HepG2 (cell line): ENCODE measurements around the gene RASAL3. TPM values are rescaled to one million over a fixed set of nuclear protein-coding genes. Genes with fewer than 3 reads are reported as not detected.
"Not testable (repeated sequence)": the region's sequence is repeated elsewhere in the genome, so short reads cannot be mapped to it uniquely, and the experiment has no call there.

Experiments
- ARID5B ChIP-seq: IDR thresholded peaks from 2 replicates; pipeline ENCODE4 v1.4.0; 2020; ENCODE audit warnings: mild to moderate bottlenecking, missing genetic modification reagents
- CEBPG ChIP-seq: IDR thresholded peaks from 2 replicates; pipeline ENCODE4 v1.6.1; 2016
- FOXA3 ChIP-seq: IDR thresholded peaks from 2 replicates; pipeline ENCODE4 v1.6.1; 2016; ENCODE audit warnings: missing genetic modification reagents, missing compliant biosample characterization
- FOXK1 ChIP-seq: sonication (generic); formaldehyde crosslinking; IDR thresholded peaks from 2 replicates; pipeline ENCODE4 v1.4.0; 2020; ENCODE audit warnings: low read depth, missing genetic modification reagents, borderline replicate concordance
- KMT2B ChIP-seq: IDR thresholded peaks from 2 replicates; pipeline ENCODE4 v1.6.1; 2016; ENCODE audit warnings: missing genetic modification reagents, missing compliant biosample characterization
- PHF21A ChIP-seq: sonication (generic); formaldehyde crosslinking; IDR thresholded peaks from 2 replicates; pipeline ENCODE4 v1.5.0; 2020; ENCODE audit warnings: mild to moderate bottlenecking, missing genetic modification reagents
- PPARG ChIP-seq: conservative IDR thresholded peaks from 2 replicates; pipeline ENCODE4 v1.6.1; 2016; ENCODE audit warnings: missing biosample characterization, missing genetic modification reagents
- RXRB ChIP-seq: IDR thresholded peaks from 2 replicates; pipeline ENCODE4 v1.6.1; 2016; ENCODE audit warnings: borderline replicate concordance, missing genetic modification reagents, missing compliant biosample characterization
- SIX1 ChIP-seq: sonication (generic); formaldehyde crosslinking; IDR thresholded peaks from 2 replicates; pipeline ENCODE4 v1.4.0; 2020; ENCODE audit warnings: missing genetic modification reagents, borderline replicate concordance
- ZBTB40 ChIP-seq, 2 experiments: fragments of 450-650 bp in 1 of 2; sonication (generic) in 1 of 2; formaldehyde crosslinking in 1 of 2; IDR thresholded peaks; 2 replicates each; pipeline versions ENCODE4 v1.6.1 to v1.8.0; 2016 to 2022; ENCODE audit warnings: antibody characterized with exemption in 1 of 2, mild to moderate bottlenecking in 1 of 2, missing genetic modification reagents in 1 of 2
- ZNF460 ChIP-seq: sonication (generic); formaldehyde crosslinking; IDR thresholded peaks from 2 replicates; pipeline ENCODE4 v1.5.1; 2020; ENCODE audit warnings: missing genetic modification reagents, mild to moderate bottlenecking, borderline replicate concordance
- polyA plus RNA-seq, 8 experiments: library from polyadenylated mRNA; depleted of rRNA in 3 of 8; stranded (reverse) in 7 of 8; unstranded in 1 of 8; fragments of >200 nt; fragmentation: Illumina TruSeq in 4 of 8; extraction: Trizol in 4 of 8; gene quantifications; 2 replicates each; pipeline versions ENCODE4 v1.2.1 to v1.2.3, GENCODE V29; 2011 to 2016; ENCODE audit warnings: low read depth in 4 of 8, missing spikeins in 1 of 8, mixed read lengths in 1 of 8; ENCODE audit not compliant: insufficient read depth in 1 of 8
- total RNA-seq, 5 experiments: library from RNA; depleted of rRNA; stranded (reverse); fragments of >200 nt; fragmentation: Illumina TruSeq; extraction: Trizol; gene quantifications; 2 replicates each; pipeline ENCODE4 v1.2.3, GENCODE V29; 2016; ENCODE audit warnings: low read depth in 1 of 5
- TF ChIP-seq, protein P1 (sequence below): IDR thresholded peaks from 2 replicates; pipeline ENCODE4 v1.6.1; 2018; ENCODE audit warnings: missing genetic modification reagents
- TF ChIP-seq, protein P2 (sequence below): IDR thresholded peaks from 2 replicates; pipeline ENCODE4 v1.6.1; 2016; ENCODE audit warnings: mild to moderate bottlenecking

The RASAL3 gene
- total and polyA plus RNA-seq, 2 of the 13 experiments (the other 11 are each of a cell fraction or from before 2014, with no cell fraction given) = not detected

DNA sequence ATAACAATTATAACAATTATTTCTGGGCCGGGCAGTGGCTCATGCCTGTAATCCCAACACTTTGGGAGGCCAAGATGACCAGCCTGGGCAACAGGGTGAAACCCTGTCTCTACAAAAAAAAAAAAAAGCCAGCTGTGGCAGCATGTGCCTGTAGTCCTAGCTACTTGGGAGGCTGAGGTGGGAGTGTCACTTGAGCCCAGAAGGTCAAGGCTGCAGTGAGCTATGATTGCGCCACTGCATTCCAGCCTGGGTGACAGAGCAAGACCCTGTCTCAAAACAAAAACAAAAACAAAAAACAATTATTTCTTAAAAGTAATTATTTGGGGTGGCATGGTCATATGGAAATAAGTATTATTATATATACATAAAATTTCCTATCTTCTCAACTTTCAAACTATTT, 53.0 kb downstream of the RASAL3 start (continued):
- TF ChIP-seq ZBTB40 (IDR thresholded peaks at IDR 0.05) = not testable (repeated sequence)
- TF ChIP-seq ZBTB40 (CRISPR knock-in tag; IDR thresholded peaks at IDR 0.05) = peak; percentile 52; the same call in 1 of the 2 replicates
- peak; percentile 95 for TF ChIP-seq CEBPG (CRISPR knock-in tag)
- TF ChIP-seq PHF21A (CRISPR knock-in tag) = 0 out of 2 replicates have a peak, but pooled peaks have one; percentile 41
- TF ChIP-seq, protein P1, sequence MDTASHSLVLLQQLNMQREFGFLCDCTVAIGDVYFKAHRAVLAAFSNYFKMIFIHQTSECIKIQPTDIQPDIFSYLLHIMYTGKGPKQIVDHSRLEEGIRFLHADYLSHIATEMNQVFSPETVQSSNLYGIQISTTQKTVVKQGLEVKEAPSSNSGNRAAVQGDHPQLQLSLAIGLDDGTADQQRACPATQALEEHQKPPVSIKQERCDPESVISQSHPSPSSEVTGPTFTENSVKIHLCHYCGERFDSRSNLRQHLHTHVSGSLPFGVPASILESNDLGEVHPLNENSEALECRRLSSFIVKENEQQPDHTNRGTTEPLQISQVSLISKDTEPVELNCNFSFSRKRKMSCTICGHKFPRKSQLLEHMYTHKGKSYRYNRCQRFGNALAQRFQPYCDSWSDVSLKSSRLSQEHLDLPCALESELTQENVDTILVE (CRISPR knock-in tag) = 0 out of 2 replicates have a peak, but pooled peaks have one; percentile 19
- peak; percentile 47; the same call in 1 of the 2 replicates for TF ChIP-seq FOXK1 (CRISPR knock-in tag)
- TF ChIP-seq, protein P2, sequence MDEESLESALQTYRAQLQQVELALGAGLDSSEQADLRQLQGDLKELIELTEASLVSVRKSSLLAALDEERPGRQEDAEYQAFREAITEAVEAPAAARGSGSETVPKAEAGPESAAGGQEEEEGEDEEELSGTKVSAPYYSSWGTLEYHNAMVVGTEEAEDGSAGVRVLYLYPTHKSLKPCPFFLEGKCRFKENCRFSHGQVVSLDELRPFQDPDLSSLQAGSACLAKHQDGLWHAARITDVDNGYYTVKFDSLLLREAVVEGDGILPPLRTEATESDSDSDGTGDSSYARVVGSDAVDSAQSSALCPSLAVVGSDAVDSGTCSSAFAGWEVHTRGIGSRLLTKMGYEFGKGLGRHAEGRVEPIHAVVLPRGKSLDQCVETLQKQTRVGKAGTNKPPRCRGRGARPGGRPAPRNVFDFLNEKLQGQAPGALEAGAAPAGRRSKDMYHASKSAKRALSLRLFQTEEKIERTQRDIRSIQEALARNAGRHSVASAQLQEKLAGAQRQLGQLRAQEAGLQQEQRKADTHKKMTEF (CRISPR knock-in tag) = peak; percentile 60; the same call in 1 of the 2 replicates
- TF ChIP-seq KMT2B = 0 out of 2 replicates have a peak, but pooled peaks have one; percentile 48
- TF ChIP-seq PPARG (CRISPR knock-in tag) = peak; percentile 48; the same call in 1 of the 2 replicates
- peak; percentile 86 for TF ChIP-seq ARID5B
- TF ChIP-seq SIX1 = peak; percentile 48; the same call in 1 of the 2 replicates
- peak; percentile 76 for TF ChIP-seq RXRB (CRISPR knock-in tag)
- TF ChIP-seq FOXA3 = peak; percentile 61
- peak; percentile 83; the same call in 1 of the 2 replicates for TF ChIP-seq ZNF460 (CRISPR knock-in tag)
